ENCODE data around the gene FRMD5. TPM values are rescaled to one million over a fixed set of nuclear protein-coding genes. Genes with fewer than 3 reads are reported as not detected.

The FRMD5 gene
- total and polyA plus RNA-seq, 2 donors (not counting 1 experiment from before 2014, with no cell fraction given) = not detected

DNA sequence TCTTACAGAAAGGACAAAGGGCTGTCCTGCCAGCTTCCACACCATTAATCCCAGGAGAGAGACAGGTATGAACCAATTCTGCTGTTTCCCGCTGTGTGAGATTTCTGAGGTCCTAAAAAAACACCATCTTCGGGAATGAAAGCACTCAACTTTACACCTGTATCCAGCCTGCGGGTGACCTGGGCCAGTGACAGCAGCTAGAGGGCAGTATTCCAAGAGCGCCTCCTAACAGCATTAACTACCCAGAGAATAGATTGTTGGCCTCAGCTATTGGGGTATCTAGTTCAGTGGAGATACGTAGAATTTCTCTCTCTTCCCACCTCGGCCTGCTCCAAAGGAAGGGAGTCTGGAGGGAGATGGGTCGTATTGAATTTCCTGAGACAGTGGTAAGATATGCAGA is 313.1 kb downstream of the FRMD5 start:
- CTCF ChIA-PET = interaction anchor here (0.6 to 1.5 kb wide), 3 partner anchors 10 to 27 kb away, joined by 3 read pairs; no protein-coding TSS in a partner anchor
- no peak for TF ChIP-seq EZH2 (IDR thresholded peaks at IDR 0.05; ENCODE audit: borderline replicate concordance, insufficient read depth, low read depth, low read length, poor library complexity, severe bottlenecking)
- TF ChIP-seq CTCF (IDR thresholded peaks at IDR 0.05) = no peak

GRCh38 chr15:43881245-43881644 is 313.8 kb downstream of the FRMD5 start:
- no peak for DNase-seq
- no peak overlapping the region for H3K4me2 ChIP-seq (replicated peaks; ENCODE audit: low read depth, low read length, poor library complexity, severe bottlenecking)
- no peaks in the 10 kb centered on the region for H3K9me3 Mint-ChIP-seq (ENCODE audit: insufficient read depth)
- H3K4me1 ChIP-seq (ENCODE audit: control insufficient read depth in 2 of 2, insufficient read depth in 2 of 2, low read length in 2 of 2) = peaks cover 0 to 6% of the 10 kb centered on the region in 2 donors
- no peaks in the 10 kb centered on the region for H3K27me3 ChIP-seq (replicated peaks in 1 of 4; ENCODE audit: control extremely low read depth in 1 of 4, control insufficient read depth in 3 of 4, insufficient read depth in 4 of 4, low read length in 3 of 4)
- ChIA-PET CTCF (interaction anchor here (1.5 kb wide), 1 partner anchor 9 kb away, joined by 3 read pairs; no protein-coding TSS in a partner anchor), POLR2A (no interaction called here)
- H3K4me3 Mint-ChIP-seq = no peak overlapping the region
- WGBS (ENCODE audit: insufficient coverage) = 100% methylated on average over 2 of the region's 4 CpGs
- intact Hi-C loops (cut with micrococcal nuclease) = no loop called here
- H3K27ac Mint-ChIP-seq = no peak overlapping the region
- H2AFZ ChIP-seq (ENCODE audit: insufficient read depth, low read depth, low read length, poor library complexity, severe bottlenecking) = no peak overlapping the region
- peaks cover 1% of the 10 kb centered on the region for H3K4me1 Mint-ChIP-seq
- H3K27me3 Mint-ChIP-seq = no peaks in the 10 kb centered on the region
- no peaks in the 10 kb centered on the region for H3K9me3 ChIP-seq (ENCODE audit: control extremely low read depth in 1 of 3, control insufficient read depth in 2 of 3, insufficient read depth in 1 of 3, low read length in 2 of 3)
- H3K27ac ChIP-seq (ENCODE audit: low read length in 2 of 2) = no peak overlapping the region
- H3K79me2 ChIP-seq (ENCODE audit: control insufficient read depth, insufficient read depth, low read length) = no peaks in the 10 kb centered on the region
- no peaks in the 10 kb centered on the region for H3K36me3 ChIP-seq (replicated peaks in 1 of 2; ENCODE audit: control extremely low read depth in 1 of 2, control insufficient read depth in 1 of 2, extremely low read depth in 1 of 2, insufficient read depth in 2 of 2, low read length in 1 of 2)
- H4K20me1 ChIP-seq (ENCODE audit: control insufficient read depth, insufficient read depth, low read length, poor library complexity, severe bottlenecking) = no peaks in the 10 kb centered on the region
- ATAC-seq (ENCODE audit: low read depth) = no peak
- TF ChIP-seq EZH2 (IDR thresholded peaks at IDR 0.05; ENCODE audit: borderline replicate concordance, insufficient read depth, low read depth, low read length, poor library complexity, severe bottlenecking) = no peak
- TF ChIP-seq CTCF (IDR thresholded peaks at IDR 0.05) = no peak
- H3K4me3 ChIP-seq (ENCODE audit: control extremely low read depth in 1 of 5, extremely low read depth in 1 of 5, insufficient read depth in 1 of 5, low read depth in 2 of 5, low read length in 4 of 5) = no peak overlapping the region
- H3K9ac ChIP-seq (ENCODE audit: low read length) = no peak overlapping the region

More for the DNA sequence above, 313.1 kb downstream of the FRMD5 start:
- Histone ChIP-seq H3K4me3 (ENCODE audit: control extremely low read depth in 1 of 5, extremely low read depth in 1 of 5, insufficient read depth in 1 of 5, low read depth in 2 of 5, low read length in 4 of 5) (no peak overlapping the region), H3K4me1 (ENCODE audit: control insufficient read depth in 2 of 2, insufficient read depth in 2 of 2, low read length in 2 of 2) (peaks cover 0 to 6% of the 10 kb centered on the region in 2 donors), H3K27me3 (replicated peaks in 1 of 4; ENCODE audit: control extremely low read depth in 1 of 4, control insufficient read depth in 3 of 4, insufficient read depth in 4 of 4, low read length in 3 of 4) (no peaks in the 10 kb centered on the region), H3K4me2 (replicated peaks; ENCODE audit: low read depth, low read length, poor library complexity, severe bottlenecking) (no peak overlapping the region), H4K20me1 (ENCODE audit: control insufficient read depth, insufficient read depth, low read length, poor library complexity, severe bottlenecking) (no peaks in the 10 kb centered on the region), H3K36me3 (replicated peaks in 1 of 2; ENCODE audit: control extremely low read depth in 1 of 2, control insufficient read depth in 1 of 2, extremely low read depth in 1 of 2, insufficient read depth in 2 of 2, low read length in 1 of 2) (no peaks in the 10 kb centered on the region), H3K9ac (ENCODE audit: low read length) (no peak overlapping the region), H2AFZ (ENCODE audit: insufficient read depth, low read depth, low read length, poor library complexity, severe bottlenecking) (no peak overlapping the region), H3K9me3 (ENCODE audit: control extremely low read depth in 1 of 3, control insufficient read depth in 2 of 3, insufficient read depth in 1 of 3, low read length in 2 of 3) (no peaks in the 10 kb centered on the region), H3K79me2 (ENCODE audit: control insufficient read depth, insufficient read depth, low read length) (no peaks in the 10 kb centered on the region), H3K27ac (ENCODE audit: low read length in 2 of 2) (no peak overlapping the region)
- intact Hi-C loops (cut with micrococcal nuclease) = no loop called here
- 100% methylated on average over 1 of the region's 7 CpGs for WGBS (ENCODE audit: insufficient coverage)
- DNase-seq (no peak), ATAC-seq (ENCODE audit: low read depth) (no peak)
- Mint-ChIP-seq H3K4me1 (peaks cover 1% of the 10 kb centered on the region), H3K4me3 (no peak overlapping the region), H3K27me3 (no peaks in the 10 kb centered on the region), H3K9me3 (ENCODE audit: insufficient read depth) (no peaks in the 10 kb centered on the region), H3K27ac (no peak overlapping the region)
- POLR2A ChIA-PET = no interaction called here
